Upper lobe of right lung (tissue), 1 donor: ENCODE results near the gene CDH12. TPM values are rescaled to one million over a fixed set of nuclear protein-coding genes. Genes with fewer than 3 reads are reported as not detected.

Experiments
- ATAC-seq: fragments of 200-7000 bp; cut with Tn5 transposase; one replicate; pipeline ENCODE4 v1.9.1; 2020; ENCODE audit warnings: mild to moderate bottlenecking, moderate library complexity
- DNase-seq: peaks from one replicate; pipeline ENCODE4 v3.0.0-alpha.2; 2020
- H3K27ac ChIP-seq: fragments of 200-600 bp; one replicate; pipeline ENCODE4 v1.8.0; 2022
- H3K27me3 ChIP-seq: fragments of 200-600 bp; one replicate; pipeline ENCODE4 v1.8.0; 2022; ENCODE audit warnings: mild to moderate bottlenecking
- H3K36me3 ChIP-seq: fragments of 200-600 bp; one replicate; pipeline ENCODE4 v1.8.0; 2022
- H3K4me1 ChIP-seq: fragments of 200-600 bp; one replicate; pipeline ENCODE4 v1.8.0; 2022
- H3K4me3 ChIP-seq: fragments of 200-600 bp; one replicate; pipeline ENCODE4 v1.8.0; 2022; ENCODE audit warnings: mild to moderate bottlenecking
- H3K9me3 ChIP-seq: fragments of 200-600 bp; one replicate; pipeline ENCODE4 v1.8.0; 2022
- intact Hi-C: fragments of 100-400 bp; cut with DNase I; formaldehyde crosslinking; loops from one replicate; pipeline ENCODE4 v1.11.0; 2022
- total RNA-seq: library from RNA; stranded (reverse); fragmentation: NEBNext Ultra II Directional; extraction: Animal tissue kit (Norgen Biotek cat#: 25700); gene quantifications from one replicate; pipeline ENCODE4 v1.2.1, GENCODE V29; 2021
- TF ChIP-seq, protein P1 (sequence below): fragments of 200-600 bp; IDR thresholded peaks from one replicate; pipeline ENCODE4 v1.8.0; 2022; ENCODE audit warnings: antibody characterized with exemption
- donor health status: DM: no; HTN: yes; CAD: no; lungs with severe emphysema.

Gene CDH12
- total RNA-seq, 1 donor from 2014 or later: not detected

DNA sequence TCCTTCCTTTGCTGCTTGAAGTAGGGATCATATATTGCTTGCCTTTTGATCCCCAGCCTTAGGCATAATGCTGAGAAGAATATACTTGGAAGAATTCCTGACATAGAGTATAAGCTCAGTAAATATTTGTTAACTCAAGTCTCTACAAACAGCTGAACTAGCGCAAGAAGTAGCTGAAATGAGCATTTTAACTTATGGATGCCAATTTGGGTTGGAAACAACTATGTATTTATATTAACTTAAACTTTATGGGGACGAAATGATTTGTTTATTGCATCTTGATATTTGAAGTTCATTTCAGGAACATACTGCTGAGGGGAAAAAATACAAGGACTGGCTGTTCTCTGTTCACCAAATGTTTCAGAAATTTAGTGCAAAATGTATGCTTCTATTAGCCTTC is 258.7 kb downstream of the CDH12 start:
- Histone ChIP-seq H3K9me3 (no peaks in the 10 kb centered on the region), H3K4me3 (no peak overlapping the region), H3K4me1 (no peaks in the 10 kb centered on the region), H3K27me3 (no peaks in the 10 kb centered on the region), H3K36me3 (no peaks in the 10 kb centered on the region), H3K27ac (no peak overlapping the region)
- intact Hi-C loops: no loop called here
- DNase-seq: no peak
- no peak for ATAC-seq
- TF ChIP-seq, protein P1, sequence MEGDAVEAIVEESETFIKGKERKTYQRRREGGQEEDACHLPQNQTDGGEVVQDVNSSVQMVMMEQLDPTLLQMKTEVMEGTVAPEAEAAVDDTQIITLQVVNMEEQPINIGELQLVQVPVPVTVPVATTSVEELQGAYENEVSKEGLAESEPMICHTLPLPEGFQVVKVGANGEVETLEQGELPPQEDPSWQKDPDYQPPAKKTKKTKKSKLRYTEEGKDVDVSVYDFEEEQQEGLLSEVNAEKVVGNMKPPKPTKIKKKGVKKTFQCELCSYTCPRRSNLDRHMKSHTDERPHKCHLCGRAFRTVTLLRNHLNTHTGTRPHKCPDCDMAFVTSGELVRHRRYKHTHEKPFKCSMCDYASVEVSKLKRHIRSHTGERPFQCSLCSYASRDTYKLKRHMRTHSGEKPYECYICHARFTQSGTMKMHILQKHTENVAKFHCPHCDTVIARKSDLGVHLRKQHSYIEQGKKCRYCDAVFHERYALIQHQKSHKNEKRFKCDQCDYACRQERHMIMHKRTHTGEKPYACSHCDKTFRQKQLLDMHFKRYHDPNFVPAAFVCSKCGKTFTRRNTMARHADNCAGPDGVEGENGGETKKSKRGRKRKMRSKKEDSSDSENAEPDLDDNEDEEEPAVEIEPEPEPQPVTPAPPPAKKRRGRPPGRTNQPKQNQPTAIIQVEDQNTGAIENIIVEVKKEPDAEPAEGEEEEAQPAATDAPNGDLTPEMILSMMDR: no peak

DNA sequence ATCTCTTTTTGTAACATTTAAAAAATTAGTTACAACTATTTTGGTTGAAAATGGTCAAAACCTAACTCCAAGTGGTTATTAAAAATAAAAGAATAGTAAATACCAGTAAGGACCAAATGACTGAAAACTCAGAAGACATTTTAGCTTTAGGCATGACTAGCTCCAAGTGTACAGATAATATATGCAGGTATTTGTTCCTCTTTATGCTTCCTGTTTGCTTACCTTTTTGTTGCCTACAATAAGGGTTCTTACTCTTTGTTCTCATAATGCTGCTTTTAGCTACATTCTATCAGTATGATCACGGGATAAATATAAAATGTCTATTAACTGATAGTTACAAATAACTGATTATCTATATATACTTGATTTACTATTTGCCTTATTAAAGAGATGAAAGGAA is 259.6 kb downstream of the CDH12 start:
- intact Hi-C loops: no loop called here
- Histone ChIP-seq H3K4me3 (no peak overlapping the region), H3K27me3 (no peaks in the 10 kb centered on the region), H3K4me1 (no peaks in the 10 kb centered on the region), H3K36me3 (no peaks in the 10 kb centered on the region), H3K27ac (no peak overlapping the region), H3K9me3 (no peaks in the 10 kb centered on the region)
- no peak for DNase-seq
- TF ChIP-seq, protein P1: no peak
- ATAC-seq: no peak

DNA sequence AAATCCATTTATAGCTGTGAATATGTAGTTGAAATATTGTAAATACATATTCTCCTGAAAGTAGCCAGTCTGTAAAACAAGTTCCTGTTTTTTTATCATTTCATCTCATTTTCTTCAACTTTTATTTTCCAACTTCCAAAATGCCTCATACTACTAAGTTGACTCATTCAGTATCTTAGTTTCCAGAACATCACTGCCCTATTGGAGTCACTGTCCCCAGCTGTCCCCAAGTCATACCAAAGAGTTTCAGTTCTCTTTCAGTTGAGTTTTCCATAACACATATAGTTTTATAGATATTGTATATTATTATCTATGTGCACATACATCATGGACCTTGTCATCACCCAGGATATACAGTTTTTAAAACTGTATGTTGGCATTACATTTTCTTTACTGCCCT is 261.7 kb downstream of the CDH12 start:
- no peaks in the 10 kb centered on the region for H3K27me3 ChIP-seq
- H3K36me3 ChIP-seq: no peaks in the 10 kb centered on the region
- no peak for DNase-seq
- no peaks in the 10 kb centered on the region for H3K9me3 ChIP-seq
- no peak overlapping the region for H3K4me3 ChIP-seq
- ATAC-seq: no peak
- no peak overlapping the region for H3K27ac ChIP-seq
- TF ChIP-seq, protein P1: no peak
- no peaks in the 10 kb centered on the region for H3K4me1 ChIP-seq
- intact Hi-C loops: no loop called here

DNA sequence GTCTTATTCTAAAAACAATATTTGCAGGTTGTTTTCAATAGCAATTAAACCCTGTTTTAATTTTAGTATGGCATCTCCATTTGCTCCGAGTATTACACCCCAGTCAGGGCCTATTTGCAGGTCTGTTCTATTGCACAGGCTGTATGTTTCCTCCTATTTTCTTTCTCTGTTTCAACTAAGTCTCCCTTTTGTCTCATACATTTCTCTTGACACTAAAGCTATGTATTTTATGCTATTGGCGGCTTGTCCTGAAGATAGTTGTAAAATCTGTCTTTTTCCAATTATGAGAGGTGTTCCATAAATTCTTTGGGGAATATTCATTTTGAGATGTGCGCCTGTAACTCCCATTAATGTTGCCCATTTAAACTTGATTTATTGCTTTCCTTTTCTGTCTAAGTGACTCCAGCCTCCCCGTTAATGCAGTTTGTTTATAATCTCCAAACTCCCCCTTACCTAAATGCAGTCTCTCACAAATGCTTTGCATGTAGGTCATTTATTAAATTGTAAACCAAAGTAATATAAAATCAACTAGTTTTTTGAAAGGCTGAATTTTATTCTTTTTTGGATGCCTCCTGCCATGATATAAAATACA is 262.4 kb downstream of the CDH12 start:
- TF ChIP-seq, protein P1: no peak
- H3K4me1 ChIP-seq: no peaks in the 10 kb centered on the region
- intact Hi-C loops: no loop called here
- ATAC-seq (no peak), DNase-seq (no peak)
- H3K27me3 ChIP-seq: no peaks in the 10 kb centered on the region
- no peaks in the 10 kb centered on the region for H3K9me3 ChIP-seq
- H3K4me3 ChIP-seq: no peak overlapping the region
- H3K27ac ChIP-seq: no peak overlapping the region
- H3K36me3 ChIP-seq: no peaks in the 10 kb centered on the region

DNA sequence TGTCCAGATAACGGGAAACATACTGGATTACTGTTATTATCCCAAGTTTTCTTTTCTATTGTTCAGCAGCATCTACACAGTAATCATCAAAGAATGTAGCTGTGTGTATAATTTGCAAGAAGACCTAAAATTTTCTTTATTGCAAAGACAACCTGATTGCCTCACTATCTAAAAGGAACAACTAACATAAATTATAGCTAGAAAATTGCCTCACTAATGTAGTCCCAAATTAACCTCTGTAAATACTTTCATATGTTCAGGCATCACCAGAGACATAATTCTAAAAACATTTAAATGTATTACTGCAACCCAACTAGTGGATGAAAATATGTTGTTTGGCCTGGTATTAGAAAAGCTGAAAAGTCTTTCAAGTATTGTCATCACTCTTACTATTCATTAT is 275.4 kb downstream of the CDH12 start:
- Histone ChIP-seq H3K36me3 (no peaks in the 10 kb centered on the region), H3K4me3 (no peak overlapping the region), H3K4me1 (no peaks in the 10 kb centered on the region), H3K27me3 (no peaks in the 10 kb centered on the region), H3K27ac (no peak overlapping the region), H3K9me3 (no peaks in the 10 kb centered on the region)
- no peak for ATAC-seq
- no peak for DNase-seq
- intact Hi-C loops: no loop called here
- TF ChIP-seq, protein P1: no peak

DNA sequence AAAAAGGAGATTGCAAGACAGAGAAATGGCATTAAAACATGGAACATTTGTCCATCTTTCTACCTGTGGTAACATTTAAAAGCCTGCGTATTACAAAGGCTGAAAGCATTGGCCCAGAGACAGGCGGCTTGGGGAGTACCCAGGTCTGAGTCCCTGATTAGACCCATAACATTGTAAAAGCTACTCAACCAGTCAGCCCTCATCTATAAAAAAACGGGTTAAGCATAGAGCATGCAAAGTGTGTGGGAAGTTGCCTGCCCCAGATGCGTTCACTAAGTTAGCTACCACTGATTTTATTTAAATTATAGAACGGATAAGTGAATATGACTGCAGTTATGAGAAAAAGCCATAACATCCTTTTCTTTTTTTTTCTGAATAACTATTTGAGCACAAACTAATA is 276.1 kb downstream of the CDH12 start:
- no peak for DNase-seq
- Histone ChIP-seq H3K9me3 (no peaks in the 10 kb centered on the region), H3K4me3 (no peak overlapping the region), H3K27me3 (no peaks in the 10 kb centered on the region), H3K27ac (no peak overlapping the region), H3K36me3 (no peaks in the 10 kb centered on the region), H3K4me1 (no peaks in the 10 kb centered on the region)
- no peak for ATAC-seq
- intact Hi-C loops: no loop called here
- TF ChIP-seq, protein P1: no peak
